PC-3 (cell line): ENCODE data around the gene LYZL6. TPM values are rescaled to one million over a fixed set of nuclear protein-coding genes. Genes with fewer than 3 reads are reported as not detected.

ENCODE experiments used
- ATAC-seq: fragments of 200-7000 bp; cut with Tn5 transposase; 2 replicates; pipeline ENCODE4 v1.9.1; 2020; ENCODE audit warnings: mild to moderate bottlenecking, moderate library complexity
- Bru-seq: library from RNA; stranded (reverse); fragments of 400-500 nt; gene quantifications from one replicate; lab custom pipeline; 2021; lab: Mats Ljungman, UMichigan
- BruChase-seq, 2 experiments: library from RNA; stranded (reverse); fragments of 400-500 nt; gene quantifications; one replicate each; lab custom pipeline; 2021; lab: Mats Ljungman, UMichigan
- BruUV-seq: library from RNA; stranded (reverse); fragments of 400-500 nt; replicated peaks from 2 replicates; lab custom pipeline; 2021; lab: Mats Ljungman, UMichigan
- CTCF ChIA-PET: fragments of 300-600 bp; sonication (Branson Sonifier 250); formaldehyde crosslinking; loops from one replicate; lab custom pipeline; 2022; ENCODE audit warnings: antibody characterized with exemption; lab: Charles Lee
- POLR2A ChIA-PET: fragments of 300-600 bp; sonication (Branson Sonifier 250); formaldehyde crosslinking; loops from one replicate; lab custom pipeline; 2022; ENCODE audit warnings: antibody characterized with exemption; ENCODE audit not compliant: unreplicated experiment; lab: Charles Lee
- DNase-seq: peaks from one replicate; pipeline ENCODE4 v3.0.0-alpha.2; 2015
- H2AFZ ChIP-seq: fragments of 300-600 bp; sonication (generic); 2 replicates; pipeline ENCODE4 v1.6.0; 2016; ENCODE audit warnings: antibody characterized with exemption, low read length
- H3F3A ChIP-seq: fragments of 300-600 bp; sonication (generic); one replicate; pipeline ENCODE4 v1.6.0; 2017; ENCODE audit warnings: antibody characterized with exemption, low read length, control low read depth, mild to moderate bottlenecking; ENCODE audit not compliant: unreplicated experiment
- H3K27ac ChIP-seq: fragments of 300-600 bp; sonication (generic); 2 replicates; pipeline ENCODE4 v1.5.1; 2016; ENCODE audit warnings: mild to moderate bottlenecking, low read length
- H3K27me3 ChIP-seq: fragments of 300-600 bp; sonication (generic); 2 replicates; pipeline ENCODE4 v1.6.1; 2016; ENCODE audit warnings: low read length, mixed read lengths
- H3K36me3 ChIP-seq: fragments of 300-600 bp; sonication (generic); 2 replicates; pipeline ENCODE4 v1.6.1; 2016; ENCODE audit warnings: low read depth, mixed run types, low read length, mixed read lengths
- H3K4me1 ChIP-seq: fragments of 300-600 bp; sonication (generic); 2 replicates; pipeline ENCODE4 v1.5.1; 2016; ENCODE audit warnings: low read length; ENCODE audit not compliant: insufficient read depth
- H3K4me2 ChIP-seq: fragments of 300-600 bp; sonication (generic); 2 replicates; pipeline ENCODE4 v1.6.0; 2016; ENCODE audit warnings: low read length
- H3K4me3 ChIP-seq: fragments of 300-600 bp; sonication (generic); 2 replicates; pipeline ENCODE4 v1.5.1; 2016; ENCODE audit warnings: mild to moderate bottlenecking, low read length, mixed read lengths
- H3K79me2 ChIP-seq: fragments of 300-600 bp; sonication (generic); 2 replicates; pipeline ENCODE4 v1.6.1; 2017; ENCODE audit warnings: low read length, mixed read lengths
- H3K9ac ChIP-seq: fragments of 300-600 bp; sonication (generic); 2 replicates; pipeline ENCODE4 v1.6.0; 2016; ENCODE audit warnings: mild to moderate bottlenecking, low read length
- H3K9me2 ChIP-seq: fragments of 300-600 bp; sonication (generic); replicated peaks from 2 replicates; pipeline ENCODE4 v1.6.1; 2016; ENCODE audit warnings: mixed run types, low read length, mixed read lengths
- H3K9me3 ChIP-seq: fragments of 300-600 bp; sonication (generic); 2 replicates; pipeline ENCODE4 v1.6.1; 2016; ENCODE audit warnings: low read length, mixed read lengths
- H4K20me1 ChIP-seq: fragments of 300-600 bp; sonication (generic); 2 replicates; pipeline ENCODE4 v1.6.1; 2016; ENCODE audit warnings: low read length, mixed read lengths
- CTCF ChIP-seq: fragments of 300-600 bp; sonication (generic); conservative IDR thresholded peaks from 2 replicates; pipeline ENCODE4 v1.5.1; 2017; ENCODE audit warnings: antibody characterized with exemption, low read depth, mild to moderate bottlenecking, low read length
- EZH2 ChIP-seq: fragments of 300-600 bp; sonication (generic); IDR thresholded peaks from one replicate; pipeline ENCODE4 v1.6.1; 2017; ENCODE audit warnings: antibody characterized with exemption, mild to moderate bottlenecking, low read length; ENCODE audit not compliant: unreplicated experiment
- EZH2phosphoT487 ChIP-seq: fragments of 300-600 bp; sonication (generic); IDR thresholded peaks from 2 replicates; pipeline ENCODE4 v1.6.1; 2018; ENCODE audit warnings: mild to moderate bottlenecking, antibody characterized with exemption, low read length, borderline replicate concordance
- intact Hi-C: fragments of 100-400 bp; cut with micrococcal nuclease; formaldehyde crosslinking; loops from 2 replicates; pipeline ENCODE4 v1.9.0; 2023
- long read RNA-seq: library from polyadenylated mRNA; unstranded; transcript quantifications from one replicate; pipeline ENCODE4 v2.0.0, GENCODE V29; 2021; ENCODE audit not compliant: unreplicated experiment
- total RNA-seq: library from RNA; depleted of rRNA; stranded (reverse); fragments of >200 nt; gene quantifications from 2 replicates; pipeline ENCODE4 v1.2.3, GENCODE V29; 2014; rRNA removed

Gene LYZL6
- total RNA-seq (not detected in 2 replicates), Bru-seq, nascent RNA (not detected), BruChase-seq, experiment 1, labeled RNA remaining after a 6-hour chase (not detected), BruChase-seq, experiment 2, labeled RNA remaining after a 2-hour chase (not detected)
- long read RNA-seq: 0 reads

DNA sequence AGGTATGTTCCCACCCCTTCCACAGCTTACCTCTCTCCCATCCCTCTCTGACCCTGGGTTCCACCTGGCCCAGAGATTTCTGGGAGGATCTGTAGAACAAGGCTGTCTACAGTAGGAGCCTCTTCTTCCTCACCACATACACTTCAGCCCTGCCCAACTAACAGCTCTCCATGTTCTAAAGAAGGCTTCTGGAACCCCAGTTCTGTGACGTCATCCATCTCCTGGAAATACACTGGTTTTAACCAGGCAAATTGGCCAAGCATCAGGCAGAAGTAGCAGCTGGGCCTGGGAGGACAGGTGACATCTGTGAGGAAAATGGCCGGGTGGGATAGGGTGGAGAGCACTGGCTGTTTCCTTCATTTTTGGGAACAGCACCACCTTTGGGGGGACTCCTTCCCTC, at the start of gene LYZL6:
Gene LYZL6, minus strand, starts transcription at position 177 of the 400 bp plus-strand sequence. CDS start 4,357 bp downstream, outside the sequence.
- ATAC-seq (no peak), DNase-seq (no peak)
- H3K9me2 ChIP-seq: no peaks in the 10 kb centered on the region
- 0 out of 2 replicates have a peak, but pooled peaks cover 7% of the 10 kb centered on the region for H3K27me3 ChIP-seq
- no peaks in the 10 kb centered on the region for H3K36me3 ChIP-seq
- intact Hi-C loops: no loop called here
- no peaks in the 10 kb centered on the region for H3K79me2 ChIP-seq
- H3F3A ChIP-seq: no peaks in the 10 kb centered on the region
- H4K20me1 ChIP-seq: no peaks in the 10 kb centered on the region
- ChIA-PET CTCF (no interaction called here), POLR2A (no interaction called here)
- no peaks in the 10 kb centered on the region for H3K4me1 ChIP-seq
- H3K27ac ChIP-seq: no peak within 1 kb of the TSS
- no TSS peak for BruUV-seq
- no peaks in the 10 kb centered on the region for H3K9me3 ChIP-seq
- H2AFZ ChIP-seq: no peak within 1 kb of the TSS
- TF ChIP-seq EZH2: no peak
- TF ChIP-seq EZH2phosphoT487: no peak
- no peak for TF ChIP-seq CTCF
- no peak within 1 kb of the TSS for H3K4me3 ChIP-seq
- no peak within 1 kb of the TSS for H3K9ac ChIP-seq
- H3K4me2 ChIP-seq: no peak within 1 kb of the TSS

DNA sequence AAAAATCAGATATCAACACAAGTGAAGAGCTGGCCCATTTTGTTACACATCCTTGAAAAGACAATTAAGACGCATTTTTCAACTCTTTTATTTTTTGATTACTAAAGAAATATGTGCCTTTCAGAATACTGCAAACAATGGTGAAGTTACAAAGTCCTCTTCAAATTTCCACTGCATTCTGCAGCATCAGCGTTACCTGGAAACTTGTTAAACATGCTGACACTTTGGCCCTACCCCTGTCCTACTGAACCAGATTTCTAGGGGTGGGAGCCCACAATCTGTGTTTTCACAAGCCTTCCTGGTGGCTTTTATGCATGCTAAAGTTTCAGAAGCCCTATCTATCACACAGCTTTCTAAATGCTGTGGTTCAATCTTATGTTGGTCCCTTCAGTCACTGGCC, 47.6 kb upstream of the LYZL6 start:
- no peaks in the 10 kb centered on the region for H3K4me1 ChIP-seq
- no peak for ATAC-seq
- H3K9me3 ChIP-seq: no peaks in the 10 kb centered on the region
- CTCF ChIA-PET: no interaction called here
- H2AFZ ChIP-seq: no peak overlapping the region
- intact Hi-C loops: no loop called here
- H3K27ac ChIP-seq: no peak overlapping the region
- TF ChIP-seq EZH2phosphoT487: no peak
- no peak for TF ChIP-seq CTCF
- no peak for TF ChIP-seq EZH2
- H3K4me3 ChIP-seq: no peak overlapping the region
- H3K9me2 ChIP-seq: no peaks in the 10 kb centered on the region
- no peaks in the 10 kb centered on the region for H3K36me3 ChIP-seq
- H3K79me2 ChIP-seq: no peaks in the 10 kb centered on the region
- no peaks in the 10 kb centered on the region for H3F3A ChIP-seq
- DNase-seq: no peak
- H3K4me2 ChIP-seq: no peak overlapping the region
- BruUV-seq: no TSS peak
- POLR2A ChIA-PET: no interaction called here
- H4K20me1 ChIP-seq: no peaks in the 10 kb centered on the region
- H3K9ac ChIP-seq: no peak overlapping the region
- no peaks in the 10 kb centered on the region for H3K27me3 ChIP-seq

- Histone ChIP-seq H3K9ac (no peak overlapping the region), H3F3A (no peaks in the 10 kb centered on the region), H3K4me1 (no peaks in the 10 kb centered on the region), H2AFZ (no peak overlapping the region), H3K27ac (no peak overlapping the region), H3K4me3 (no peak overlapping the region), H3K36me3 (no peaks in the 10 kb centered on the region), H3K9me2 (no peaks in the 10 kb centered on the region), H3K9me3 (no peaks in the 10 kb centered on the region), H3K79me2 (no peaks in the 10 kb centered on the region), H3K4me2 (no peak overlapping the region), H4K20me1 (no peaks in the 10 kb centered on the region), H3K27me3 (no peaks in the 10 kb centered on the region)
- BruUV-seq: no TSS peak
- ATAC-seq (no peak), DNase-seq (no peak)
- TF ChIP-seq EZH2phosphoT487 (no peak), CTCF (no peak), EZH2 (no peak)
- intact Hi-C loops: no loop called here
- ChIA-PET POLR2A (no interaction called here), CTCF (no interaction called here)
These were observed 44.7 kb upstream of the LYZL6 start for GRCh38 chr17:35988164-35988563.
